Endothelial cell of umbilical vein (primary cell): Measurements from ENCODE around the gene ZFY. TPM values are rescaled to one million over a fixed set of nuclear protein-coding genes. Genes with fewer than 3 reads are reported as not detected.
A peak's percentile ranks its signal among the peaks of the same experiment; 100 is the strongest.
"Not testable (repeated sequence)": the region's sequence is repeated elsewhere in the genome, so short reads cannot be mapped to it uniquely, and the experiment has no call there.

ENCODE experiments used
- BruUV-seq: library from RNA; stranded (reverse); fragments of 400-500 nt; replicated peaks from 2 replicates; lab custom pipeline; 2021; lab: Mats Ljungman, UMichigan
- CTCF ChIA-PET: fragments of 300-600, 350-600 bp; sonication (Branson Sonifier 250); formaldehyde crosslinking; loops from one replicate; lab custom pipeline; 2021; ENCODE audit warnings: antibody characterized with exemption, inconsistent platforms; lab: Charles Lee
- POLR2A ChIA-PET: fragments of 300-600, 350-600 bp; sonication (Branson Sonifier 250); formaldehyde crosslinking; loops from one replicate; lab custom pipeline; 2021; ENCODE audit warnings: antibody characterized with exemption, inconsistent platforms; lab: Charles Lee
- DNase-seq: peaks from one replicate; pipeline ENCODE4 v3.0.0-alpha.2; 2011; ENCODE audit warnings: low read depth, low spot score
- FAIRE-seq: peaks from 2 replicates; lab custom pipeline; 2011; peaks lifted over from hg19 to GRCh38; lab: Jason Lieb, UNC
- H2AFZ ChIP-seq: 2 replicates; pipeline ENCODE4 v1.6.0; 2012; ENCODE audit warnings: low read depth, low read length, control low read depth, inconsistent platforms
- H3K27ac ChIP-seq: 2 replicates; pipeline ENCODE4 v1.5.1; 2011; ENCODE audit warnings: low read depth, mild to moderate bottlenecking, control low read depth, low read length, moderate library complexity; ENCODE audit not compliant: insufficient read depth
- H3K27me3 ChIP-seq, 2 experiments: 2 replicates each; pipeline versions ENCODE4 v1.6.0 to v1.6.1; 2011; ENCODE audit warnings: low read length in 2 of 2, mixed read lengths in 1 of 2; ENCODE audit not compliant: control insufficient read depth in 2 of 2, insufficient read depth in 2 of 2
- H3K36me3 ChIP-seq, 2 experiments: 2 replicates in 1 of 2; 3 replicates in 1 of 2; pipeline ENCODE4 v1.5.1; 2011; ENCODE audit warnings: low read length in 2 of 2, mild to moderate bottlenecking in 1 of 2, moderate library complexity in 1 of 2; ENCODE audit not compliant: control insufficient read depth in 2 of 2, insufficient read depth in 2 of 2; ENCODE audit errors: extremely low read depth in 1 of 2
- H3K4me1 ChIP-seq: 3 replicates; pipeline ENCODE4 v1.5.1; 2011; ENCODE audit warnings: mild to moderate bottlenecking, low read length; ENCODE audit not compliant: control insufficient read depth, insufficient read depth; ENCODE audit errors: extremely low read depth
- H3K4me2 ChIP-seq: 2 replicates; pipeline ENCODE4 v1.6.1; 2011; ENCODE audit warnings: low read length, control low read depth, mixed read lengths; ENCODE audit not compliant: insufficient read depth
- H3K4me3 ChIP-seq, 3 experiments: fragments of 200-600 bp in 1 of 3; sonication (generic), shearing (Covaris generic) in 1 of 3; replicated peaks in 1 of 3; 2 replicates each; pipeline ENCODE4 v1.5.1; 2011 to 2016; ENCODE audit warnings: control low read depth in 3 of 3, low read length in 3 of 3, mild to moderate bottlenecking in 2 of 3, inconsistent platforms in 1 of 3, low read depth in 1 of 3, moderate library complexity in 1 of 3; ENCODE audit not compliant: insufficient read depth in 1 of 3
- H3K79me2 ChIP-seq: 2 replicates; pipeline ENCODE4 v1.6.0; 2012; ENCODE audit warnings: low read length, inconsistent platforms; ENCODE audit not compliant: control insufficient read depth, insufficient read depth
- H3K9ac ChIP-seq: replicated peaks from 2 replicates; pipeline ENCODE3; 2011; ENCODE audit warnings: low read length, control low read depth; ENCODE audit not compliant: insufficient read depth; ENCODE audit errors: extremely low read depth
- H3K9me1 ChIP-seq: replicated peaks from 3 replicates; pipeline ENCODE4 v1.6.0; 2011; ENCODE audit warnings: mild to moderate bottlenecking, low read length; ENCODE audit not compliant: control insufficient read depth, insufficient read depth; ENCODE audit errors: extremely low read depth
- H3K9me3 ChIP-seq: replicated peaks from 2 replicates; pipeline ENCODE4 v1.5.1; 2012; ENCODE audit warnings: low read length, inconsistent platforms; ENCODE audit not compliant: control insufficient read depth, insufficient read depth
- H4K20me1 ChIP-seq: replicated peaks from 2 replicates; pipeline ENCODE3; 2011; ENCODE audit warnings: mild to moderate bottlenecking, low read length; ENCODE audit not compliant: control insufficient read depth, insufficient read depth; ENCODE audit errors: extremely low read depth
- EZH2 ChIP-seq: IDR thresholded peaks from 2 replicates; pipeline ENCODE4 v1.6.1; 2012; ENCODE audit warnings: borderline replicate concordance, low read depth, mild to moderate bottlenecking, moderate library complexity, low read length, inconsistent platforms; ENCODE audit not compliant: severe bottlenecking
- FOS ChIP-seq: IDR thresholded peaks from 2 replicates; pipeline ENCODE4 v1.6.1; 2011; ENCODE audit warnings: mild to moderate bottlenecking, low read length, moderate library complexity, borderline replicate concordance; ENCODE audit not compliant: insufficient read depth
- GATA2 ChIP-seq: IDR thresholded peaks from 2 replicates; pipeline ENCODE4 v1.7.0; 2011; ENCODE audit warnings: low read depth, mild to moderate bottlenecking, moderate library complexity, mixed read lengths, low read length; ENCODE audit not compliant: insufficient read length, insufficient read depth
- JUN ChIP-seq: IDR thresholded peaks from 2 replicates; pipeline ENCODE4 v1.6.1; 2011; ENCODE audit warnings: borderline replicate concordance, low read depth; ENCODE audit not compliant: insufficient read length, insufficient read depth
- MYC ChIP-seq: IDR thresholded peaks from one replicate; pipeline ENCODE4 v1.6.1; 2011; ENCODE audit warnings: mild to moderate bottlenecking, low read depth, low read length
- POLR2A ChIP-seq: IDR thresholded peaks from 2 replicates; pipeline ENCODE4 v1.6.1; 2012; ENCODE audit warnings: low read depth, mild to moderate bottlenecking, control low read depth, low read length
- POLR2AphosphoS5 ChIP-seq: IDR thresholded peaks from 2 replicates; pipeline ENCODE4 v1.6.1; 2012; ENCODE audit warnings: low read depth, mild to moderate bottlenecking, control low read depth, low read length, moderate library complexity; ENCODE audit not compliant: insufficient read depth
- dilution Hi-C: fragments of 300-500 bp; cut with MboI; formaldehyde crosslinking; loops from one replicate; pipeline ENCODE4 v1.15.0; 2019; ENCODE audit warnings: low sequenced_read_pairs; ENCODE audit not compliant: extremely low pct_ligation_motif_present
- intact Hi-C: fragments of 100-400 bp; cut with micrococcal nuclease; formaldehyde crosslinking; loops from one replicate; pipeline ENCODE4 v1.10.0; 2022
- polyA plus RNA-seq, 4 experiments: library from polyadenylated mRNA; depleted of rRNA in 3 of 4; stranded (reverse) in 3 of 4; unstranded in 1 of 4; fragments of >200 nt; gene quantifications; 2 replicates each; pipeline versions ENCODE4 v1.2.1 to v1.2.3, GENCODE V29; 2011 to 2012; ENCODE audit warnings: missing spikeins in 1 of 4
- total RNA-seq: library from RNA; stranded (reverse); gene quantifications from 2 replicates; pipeline ENCODE4 v1.2.3, GENCODE V29; 2021
- TF ChIP-seq, protein P1 (sequence below), 2 donors: IDR thresholded peaks; 1 replicate in 1 of 2; 2 replicates in 1 of 2; pipeline ENCODE4 v1.5.1; 2011; ENCODE audit warnings: low read length in 2 of 2, mild to moderate bottlenecking in 2 of 2, moderate library complexity in 2 of 2, control low read depth in 1 of 2, inconsistent platforms in 1 of 2, low read depth in 1 of 2; ENCODE audit not compliant: insufficient read depth in 1 of 2; ENCODE audit errors: extremely low read depth in 1 of 2
- TF ChIP-seq, protein P2 (sequence below): IDR thresholded peaks from 2 replicates; pipeline ENCODE4 v1.6.1; 2011; ENCODE audit not compliant: insufficient read depth, insufficient read length

The ZFY gene
- total and polyA plus RNA-seq, 2 donors (not counting 3 experiments of a cell fraction or from before 2014, with no cell fraction given): 3.1 to 10.8 TPM

DNA sequence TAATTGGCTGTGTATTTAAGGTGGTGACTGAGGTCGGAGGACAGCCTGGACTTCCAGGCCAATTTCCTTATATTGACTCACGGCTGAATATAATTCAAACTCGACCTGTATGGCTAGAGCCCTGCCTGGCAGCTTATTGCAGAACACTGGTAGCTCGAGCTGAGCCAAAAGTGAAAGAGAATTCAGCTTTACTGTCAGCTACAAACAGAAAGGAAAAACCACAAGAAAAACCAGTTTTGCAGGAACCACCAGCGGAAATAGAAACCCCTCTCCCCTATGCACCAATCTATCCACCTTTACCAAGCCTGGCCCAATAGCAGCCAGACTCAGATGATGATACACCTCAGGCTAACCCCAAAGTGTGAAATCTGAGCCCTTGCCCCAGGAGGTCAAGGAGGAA lies 68.7 kb downstream of the ZFY start:
- Histone ChIP-seq H3K9me1 (no peaks in the 10 kb centered on the region), H4K20me1 (no peaks in the 10 kb centered on the region), H2AFZ (peak overlapping the region; percentile 97), H3K9me3 (no peaks in the 10 kb centered on the region), H3K4me1 (peaks cover 24% of the 10 kb centered on the region), H3K27me3 (no peaks in the 10 kb centered on the region), H3K4me3 (peak overlapping the region; percentile 16 to 83 (median 55)), H3K79me2 (no peaks in the 10 kb centered on the region), H3K36me3 (no peaks in the 10 kb centered on the region), H3K27ac (peak overlapping the region; percentile 66), H3K4me2 (peak overlapping the region; percentile 98), H3K9ac (peak overlapping the region; percentile 78)
- CTCF ChIA-PET: no interaction called here
- BruUV-seq: no TSS peak
- no peak for TF ChIP-seq EZH2
- no peak for TF ChIP-seq JUN
- TF ChIP-seq GATA2: no peak
- TF ChIP-seq FOS: no peak
- no peak for TF ChIP-seq POLR2AphosphoS5
- TF ChIP-seq, protein P1, sequence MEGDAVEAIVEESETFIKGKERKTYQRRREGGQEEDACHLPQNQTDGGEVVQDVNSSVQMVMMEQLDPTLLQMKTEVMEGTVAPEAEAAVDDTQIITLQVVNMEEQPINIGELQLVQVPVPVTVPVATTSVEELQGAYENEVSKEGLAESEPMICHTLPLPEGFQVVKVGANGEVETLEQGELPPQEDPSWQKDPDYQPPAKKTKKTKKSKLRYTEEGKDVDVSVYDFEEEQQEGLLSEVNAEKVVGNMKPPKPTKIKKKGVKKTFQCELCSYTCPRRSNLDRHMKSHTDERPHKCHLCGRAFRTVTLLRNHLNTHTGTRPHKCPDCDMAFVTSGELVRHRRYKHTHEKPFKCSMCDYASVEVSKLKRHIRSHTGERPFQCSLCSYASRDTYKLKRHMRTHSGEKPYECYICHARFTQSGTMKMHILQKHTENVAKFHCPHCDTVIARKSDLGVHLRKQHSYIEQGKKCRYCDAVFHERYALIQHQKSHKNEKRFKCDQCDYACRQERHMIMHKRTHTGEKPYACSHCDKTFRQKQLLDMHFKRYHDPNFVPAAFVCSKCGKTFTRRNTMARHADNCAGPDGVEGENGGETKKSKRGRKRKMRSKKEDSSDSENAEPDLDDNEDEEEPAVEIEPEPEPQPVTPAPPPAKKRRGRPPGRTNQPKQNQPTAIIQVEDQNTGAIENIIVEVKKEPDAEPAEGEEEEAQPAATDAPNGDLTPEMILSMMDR (IDR thresholded peaks at IDR 0.05; ENCODE audit: extremely low read depth in 1 of 2, insufficient read depth in 1 of 2, low read depth in 1 of 2, low read length in 2 of 2): no peak
- no peak for TF ChIP-seq POLR2A
- TF ChIP-seq, protein P2, sequence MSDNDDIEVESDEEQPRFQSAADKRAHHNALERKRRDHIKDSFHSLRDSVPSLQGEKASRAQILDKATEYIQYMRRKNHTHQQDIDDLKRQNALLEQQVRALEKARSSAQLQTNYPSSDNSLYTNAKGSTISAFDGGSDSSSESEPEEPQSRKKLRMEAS: no peak
- no peak for TF ChIP-seq MYC
- POLR2A ChIA-PET: no interaction called here
- peak; percentile 74 for FAIRE-seq
- intact Hi-C loops: loop anchor here (5.0 kb wide), 2 partner anchors 67 to 117 kb away; partner anchors contain the start of gene ZFY
- DNase-seq: peak; percentile 53
- dilution Hi-C loops: no loop called here

DNA sequence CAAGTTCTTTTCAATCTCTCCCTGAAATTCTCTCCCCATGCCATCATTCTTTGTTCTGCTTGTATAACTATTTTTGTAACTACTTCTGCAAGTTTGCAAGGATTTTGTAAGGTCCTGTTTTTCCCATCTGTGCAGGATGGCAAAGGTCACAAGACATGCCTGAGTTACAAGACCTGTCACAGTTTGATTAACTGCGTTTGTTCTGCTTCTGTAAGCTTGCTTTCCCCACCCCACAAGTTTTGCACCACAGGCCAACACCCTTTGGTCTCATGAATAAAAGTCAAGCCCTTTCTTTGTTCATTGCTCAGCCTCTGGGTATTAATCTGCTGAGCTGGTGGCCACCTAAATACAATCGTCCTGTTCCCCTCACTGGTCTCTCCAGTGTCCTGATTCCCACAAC lies 70.8 kb downstream of the ZFY start:
- DNase-seq, H3K4me2 ChIP-seq, H3K9ac ChIP-seq, H3K27me3 ChIP-seq, CTCF ChIA-PET, intact Hi-C loops, H3K9me3 ChIP-seq, H4K20me1 ChIP-seq, H3K79me2 ChIP-seq, H3K4me3 ChIP-seq, H2AFZ ChIP-seq, H3K9me1 ChIP-seq, FAIRE-seq, dilution Hi-C loops, BruUV-seq, H3K27ac ChIP-seq, H3K36me3 ChIP-seq, POLR2A ChIA-PET: not testable (repeated sequence)
- peaks cover 24% of the 10 kb centered on the region for H3K4me1 ChIP-seq
